Lower leg skin (tissue), 4 donors: Measurements from ENCODE around the gene PSMF1. TPM values are rescaled to one million over a fixed set of nuclear protein-coding genes. Genes with fewer than 3 reads are reported as not detected.
"Not testable (repeated sequence)": the region's sequence is repeated elsewhere in the genome, so short reads cannot be mapped to it uniquely, and the experiment has no call there.

Source experiments
- DNase-seq, 2 donors: peaks; one replicate each; pipeline ENCODE4 v3.0.0-alpha.2; 2019; ENCODE audit warnings: low spot score in 2 of 2
- H3K4me3 ChIP-seq: fragments of 200-600 bp; sonication (generic); 2 replicates; pipeline ENCODE4 v1.5.1; 2017; ENCODE audit warnings: mild to moderate bottlenecking, low read depth; ENCODE audit not compliant: poor library complexity, severe bottlenecking
- POLR2A ChIP-seq, 2 donors: fragments of 450-650 bp; IDR thresholded peaks; one replicate each; pipeline ENCODE4 v1.6.1; 2016 to 2017; ENCODE audit warnings: antibody characterized with exemption in 2 of 2, mild to moderate bottlenecking in 1 of 2, moderate library complexity in 1 of 2
- WGBS, 2 donors: methylation state at CpG; one replicate each; pipeline ENCODE4 v1.1.5; 2018; 5-methylcytosine and 5-hydroxymethylcytosine counted together
- intact Hi-C: fragments of 100-400 bp; cut with DNase I; formaldehyde crosslinking; loops from one replicate; pipeline ENCODE4 v1.15.0; 2023; ENCODE audit warnings: low total_unique reads
- total RNA-seq, 4 donors: library from RNA; depleted of rRNA; stranded (reverse); fragments of >200 nt; gene quantifications; one replicate each; pipeline ENCODE4 v1.1.0, GENCODE V29; 2016
- TF ChIP-seq, protein P1 (sequence below), 3 donors: fragments of 450-650 bp; IDR thresholded peaks; one replicate each; pipeline ENCODE4 v1.5.1; 2016; ENCODE audit warnings: antibody characterized with exemption in 3 of 3, mild to moderate bottlenecking in 3 of 3, moderate library complexity in 2 of 3

The PSMF1 gene
- total RNA-seq, 4 donors from 2014 or later: 82.7 to 270 (median 94.7) TPM

DNA sequence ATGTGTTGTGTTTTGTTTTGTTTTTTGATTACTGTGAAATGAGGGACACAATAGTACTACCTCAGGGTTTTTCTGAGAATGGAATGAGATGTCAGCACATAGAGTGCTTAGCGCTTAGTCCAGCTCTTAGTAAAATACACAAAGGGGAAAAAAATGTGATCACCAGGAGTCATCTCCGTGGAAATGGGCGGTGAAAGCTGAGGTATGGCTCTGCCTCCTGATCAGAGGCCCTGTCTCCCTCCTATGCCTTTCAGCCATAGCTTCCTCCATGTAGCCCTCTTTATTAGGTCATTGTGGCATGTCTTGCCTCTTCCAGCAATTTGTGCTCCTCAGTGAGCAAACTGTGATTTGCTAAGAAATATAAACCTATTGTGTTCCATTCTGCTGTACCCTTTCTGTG lies 13.0 kb downstream of the PSMF1 start:
- TF ChIP-seq POLR2A (IDR thresholded peaks at IDR 0.05): no peak
- TF ChIP-seq, protein P1, sequence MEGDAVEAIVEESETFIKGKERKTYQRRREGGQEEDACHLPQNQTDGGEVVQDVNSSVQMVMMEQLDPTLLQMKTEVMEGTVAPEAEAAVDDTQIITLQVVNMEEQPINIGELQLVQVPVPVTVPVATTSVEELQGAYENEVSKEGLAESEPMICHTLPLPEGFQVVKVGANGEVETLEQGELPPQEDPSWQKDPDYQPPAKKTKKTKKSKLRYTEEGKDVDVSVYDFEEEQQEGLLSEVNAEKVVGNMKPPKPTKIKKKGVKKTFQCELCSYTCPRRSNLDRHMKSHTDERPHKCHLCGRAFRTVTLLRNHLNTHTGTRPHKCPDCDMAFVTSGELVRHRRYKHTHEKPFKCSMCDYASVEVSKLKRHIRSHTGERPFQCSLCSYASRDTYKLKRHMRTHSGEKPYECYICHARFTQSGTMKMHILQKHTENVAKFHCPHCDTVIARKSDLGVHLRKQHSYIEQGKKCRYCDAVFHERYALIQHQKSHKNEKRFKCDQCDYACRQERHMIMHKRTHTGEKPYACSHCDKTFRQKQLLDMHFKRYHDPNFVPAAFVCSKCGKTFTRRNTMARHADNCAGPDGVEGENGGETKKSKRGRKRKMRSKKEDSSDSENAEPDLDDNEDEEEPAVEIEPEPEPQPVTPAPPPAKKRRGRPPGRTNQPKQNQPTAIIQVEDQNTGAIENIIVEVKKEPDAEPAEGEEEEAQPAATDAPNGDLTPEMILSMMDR (IDR thresholded peaks at IDR 0.05): no peak
- intact Hi-C loops: no loop called here
- no peak overlapping the region for H3K4me3 ChIP-seq
- no peak for DNase-seq
- WGBS, 2 donors: 95 to 100% methylated on average over 3 of the region's 3 CpGs

DNA sequence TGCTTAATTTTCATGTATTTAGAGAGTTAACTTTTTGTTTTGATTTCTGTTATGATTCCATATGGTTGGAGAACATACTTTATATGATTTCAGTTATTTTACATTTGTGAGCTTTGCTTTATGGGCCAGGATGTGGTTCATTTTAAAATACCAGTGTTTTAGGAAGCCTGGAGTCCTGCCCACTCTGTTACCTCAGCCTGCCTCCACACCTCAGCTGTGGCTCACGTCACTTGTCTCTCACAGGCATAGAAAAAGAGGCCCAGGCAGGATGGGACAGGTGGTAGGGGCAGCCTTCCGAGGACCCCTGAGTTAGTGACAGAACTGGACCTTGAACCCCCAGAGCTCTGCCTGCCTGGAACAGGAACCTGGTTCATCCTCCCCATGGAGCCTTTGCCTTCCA lies 16.0 kb downstream of the PSMF1 start:
- WGBS, 2 donors: 76 to 96% methylated on average over 2 of the region's 2 CpGs
- TF ChIP-seq, protein P1 (IDR thresholded peaks at IDR 0.05): no peak
- no peak for TF ChIP-seq POLR2A (IDR thresholded peaks at IDR 0.05)
- DNase-seq: no peak
- intact Hi-C loops: no loop called here
- H3K4me3 ChIP-seq: no peak overlapping the region

DNA sequence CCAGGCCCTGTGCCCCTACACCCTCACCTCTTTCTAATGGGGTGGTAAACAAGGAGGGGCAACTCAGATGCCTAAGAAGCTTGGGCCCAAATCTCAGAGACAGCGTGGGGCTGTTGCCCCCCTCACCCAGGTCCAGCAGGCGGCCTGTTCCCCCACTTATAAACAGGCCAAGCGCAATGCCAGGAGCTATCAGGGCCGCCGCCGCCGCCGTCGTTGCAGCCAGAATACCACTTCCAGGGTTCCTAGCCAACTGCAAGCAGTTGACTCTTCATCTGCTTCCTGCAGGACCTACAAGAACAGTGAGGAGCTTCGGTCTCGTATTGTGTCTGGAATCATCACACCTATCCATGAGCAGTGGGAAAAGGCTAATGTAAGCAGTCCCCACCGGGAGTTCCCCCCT lies 16.4 kb downstream of the PSMF1 start:
- H3K4me3 ChIP-seq: no peak overlapping the region
- TF ChIP-seq POLR2A (IDR thresholded peaks at IDR 0.05): no peak
- TF ChIP-seq, protein P1 (IDR thresholded peaks at IDR 0.05): no peak
- 94 to 97% methylated on average over 10 to 12 of the region's 12 CpGs for WGBS, 2 donors
- intact Hi-C loops: no loop called here
- no peak for DNase-seq

DNA sequence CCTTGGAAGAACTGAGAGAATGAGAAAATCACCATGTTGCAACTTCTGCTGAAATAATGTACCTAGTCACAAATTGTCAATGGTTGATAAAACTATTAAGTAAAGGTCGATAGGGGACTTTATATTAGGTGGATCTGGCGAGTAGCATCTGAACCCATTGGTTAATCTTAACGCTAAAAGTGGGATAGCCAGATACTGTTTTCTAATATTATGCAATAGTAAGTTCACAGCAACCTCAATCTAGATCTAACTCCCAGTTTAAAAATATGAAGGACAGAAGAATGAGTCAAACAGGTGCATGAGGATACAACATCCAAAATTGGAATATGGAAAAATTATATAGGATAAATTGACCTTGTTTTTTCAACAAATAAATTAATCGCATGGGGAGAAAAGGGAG lies 18.8 kb downstream of the PSMF1 start:
- WGBS, 2 donors: 83 to 85% methylated on average over 4 of the region's 4 CpGs
- intact Hi-C loops: no loop called here
- TF ChIP-seq, protein P1 (IDR thresholded peaks at IDR 0.05): no peak
- TF ChIP-seq POLR2A (IDR thresholded peaks at IDR 0.05): no peak
- DNase-seq: no peak
- H3K4me3 ChIP-seq: no peak overlapping the region

DNA sequence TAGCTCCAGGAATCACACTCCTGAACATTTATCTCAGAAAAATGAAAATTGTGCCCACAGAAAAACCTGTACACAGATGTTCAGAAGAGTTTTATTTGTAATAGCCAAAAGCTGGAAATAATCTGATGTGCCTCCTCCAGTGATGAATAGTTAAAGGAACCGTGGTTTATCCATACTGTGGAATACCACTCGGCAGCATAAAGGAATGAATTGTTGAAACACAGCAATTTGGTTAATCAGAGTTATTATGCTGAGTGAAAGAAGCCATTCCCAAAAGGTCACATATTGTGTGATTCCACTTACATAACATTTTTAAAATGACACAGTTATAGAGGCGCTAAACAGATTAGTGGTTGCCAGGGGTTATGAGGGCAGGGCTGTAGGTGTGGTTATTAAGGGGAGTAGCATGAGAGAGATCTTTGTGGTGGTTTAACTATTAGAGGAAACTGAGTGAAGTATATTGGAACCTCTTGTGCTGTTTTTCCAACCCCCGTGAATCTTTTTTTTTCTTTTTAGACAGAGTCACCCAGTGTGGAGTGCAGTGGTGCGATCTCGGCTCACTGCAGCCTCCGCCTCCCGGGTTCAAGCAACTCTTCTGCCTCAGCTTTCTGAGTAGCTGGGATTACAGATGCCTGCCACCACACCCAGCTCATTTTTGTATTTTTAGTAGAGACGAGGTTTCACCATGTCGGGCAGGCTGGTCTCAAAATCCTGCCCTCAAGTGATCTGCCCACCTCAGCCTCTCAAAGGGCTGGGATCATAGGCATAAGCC lies 26.2 kb downstream of the PSMF1 start:
- DNase-seq: no peak
- TF ChIP-seq POLR2A (IDR thresholded peaks at IDR 0.05): no peak
- TF ChIP-seq, protein P1 (IDR thresholded peaks at IDR 0.05): no peak
- intact Hi-C loops: no loop called here

DNA sequence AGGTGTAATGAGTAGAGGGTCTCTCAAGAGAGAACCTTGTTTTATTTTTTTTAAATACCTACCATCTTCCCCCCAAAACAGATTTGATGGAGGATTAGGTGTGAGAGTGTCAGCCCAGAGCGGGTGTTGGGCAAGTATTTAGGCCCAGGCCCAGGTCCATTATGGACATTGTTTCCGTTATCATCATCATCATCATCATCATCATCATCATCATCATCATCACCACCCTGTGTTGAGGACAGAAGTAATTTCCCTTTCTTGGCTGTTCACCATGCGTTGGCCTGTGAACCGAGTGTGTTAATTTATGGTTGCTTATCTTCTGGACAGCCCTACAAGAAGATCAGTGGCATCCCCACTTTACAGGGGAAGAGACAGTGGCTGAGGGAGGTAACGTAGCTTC lies 28.6 kb downstream of the PSMF1 start:
- 92 to 93% methylated on average over 5 of the region's 5 CpGs for WGBS, 2 donors
- TF ChIP-seq POLR2A (IDR thresholded peaks at IDR 0.05): no peak
- TF ChIP-seq, protein P1 (IDR thresholded peaks at IDR 0.05): no peak
- intact Hi-C loops: no loop called here
- no peak overlapping the region for H3K4me3 ChIP-seq
- no peak for DNase-seq

More for the DNA sequence above, 26.2 kb downstream of the PSMF1 start:
- no peak overlapping the region for H3K4me3 ChIP-seq
- 68 to 74% methylated on average over 10 of the region's 10 CpGs for WGBS, 2 donors

DNA sequence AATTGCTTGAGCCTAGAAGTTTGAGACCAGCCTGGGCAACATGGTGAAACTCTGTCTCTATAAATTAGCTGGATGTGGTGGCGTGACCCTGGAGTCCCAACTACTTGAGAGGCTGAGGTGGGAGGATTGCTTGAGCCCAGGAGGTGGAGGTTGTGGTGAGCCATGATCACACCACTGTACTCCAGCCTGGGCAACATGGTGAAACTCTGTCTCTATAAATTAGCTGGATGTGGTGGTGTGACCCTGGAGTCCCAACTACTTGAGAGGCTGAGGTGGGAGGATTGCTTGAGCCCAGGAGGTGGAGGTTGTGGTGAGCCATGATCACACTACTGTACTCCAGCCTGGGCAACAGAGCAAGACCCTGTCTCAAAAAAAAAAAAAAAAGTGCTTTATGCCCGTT lies 31.4 kb downstream of the PSMF1 start:
- WGBS, 2 donors: 73 to 84% methylated on average over 2 of the region's 2 CpGs
- intact Hi-C loops, DNase-seq: not testable (repeated sequence)

More for the DNA sequence above, 31.4 kb downstream of the PSMF1 start:
- H3K4me3 ChIP-seq: not testable (repeated sequence)
